Measurements from ENCODE around the gene DMD.

Gene DMD

DNA sequence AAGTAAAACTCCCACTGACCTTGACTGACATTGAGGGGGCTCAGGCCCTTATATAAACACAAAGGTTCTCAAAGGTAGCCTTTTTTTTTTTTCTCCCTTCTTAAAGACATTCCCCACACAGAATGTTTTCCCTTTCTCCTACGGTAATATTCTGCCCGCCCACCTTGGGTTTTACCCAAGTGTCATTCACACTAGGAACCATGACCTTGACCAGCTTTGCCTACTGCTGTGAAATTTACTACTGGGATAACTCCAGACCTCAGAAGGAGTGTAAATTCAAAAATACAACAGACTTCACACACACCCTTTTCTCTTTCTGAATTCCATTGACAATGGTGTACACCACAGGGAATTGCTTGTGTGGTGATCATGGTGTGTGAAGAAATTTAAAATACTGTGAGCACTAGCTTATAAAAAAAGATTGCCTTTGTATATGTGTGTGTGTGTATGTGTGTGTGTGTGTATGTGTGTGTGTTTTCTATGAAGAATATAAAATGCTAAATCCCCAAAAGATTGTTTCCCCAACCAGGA, 1550.0 kb downstream of the DMD start:
- TF ChIP-seq FOXP2 (optimal IDR thresholded peaks at IDR 0.05; ENCODE audit: borderline replicate concordance, extremely low read depth, extremely low read length, insufficient read depth): no peak
- TF ChIP-seq, protein P1, sequence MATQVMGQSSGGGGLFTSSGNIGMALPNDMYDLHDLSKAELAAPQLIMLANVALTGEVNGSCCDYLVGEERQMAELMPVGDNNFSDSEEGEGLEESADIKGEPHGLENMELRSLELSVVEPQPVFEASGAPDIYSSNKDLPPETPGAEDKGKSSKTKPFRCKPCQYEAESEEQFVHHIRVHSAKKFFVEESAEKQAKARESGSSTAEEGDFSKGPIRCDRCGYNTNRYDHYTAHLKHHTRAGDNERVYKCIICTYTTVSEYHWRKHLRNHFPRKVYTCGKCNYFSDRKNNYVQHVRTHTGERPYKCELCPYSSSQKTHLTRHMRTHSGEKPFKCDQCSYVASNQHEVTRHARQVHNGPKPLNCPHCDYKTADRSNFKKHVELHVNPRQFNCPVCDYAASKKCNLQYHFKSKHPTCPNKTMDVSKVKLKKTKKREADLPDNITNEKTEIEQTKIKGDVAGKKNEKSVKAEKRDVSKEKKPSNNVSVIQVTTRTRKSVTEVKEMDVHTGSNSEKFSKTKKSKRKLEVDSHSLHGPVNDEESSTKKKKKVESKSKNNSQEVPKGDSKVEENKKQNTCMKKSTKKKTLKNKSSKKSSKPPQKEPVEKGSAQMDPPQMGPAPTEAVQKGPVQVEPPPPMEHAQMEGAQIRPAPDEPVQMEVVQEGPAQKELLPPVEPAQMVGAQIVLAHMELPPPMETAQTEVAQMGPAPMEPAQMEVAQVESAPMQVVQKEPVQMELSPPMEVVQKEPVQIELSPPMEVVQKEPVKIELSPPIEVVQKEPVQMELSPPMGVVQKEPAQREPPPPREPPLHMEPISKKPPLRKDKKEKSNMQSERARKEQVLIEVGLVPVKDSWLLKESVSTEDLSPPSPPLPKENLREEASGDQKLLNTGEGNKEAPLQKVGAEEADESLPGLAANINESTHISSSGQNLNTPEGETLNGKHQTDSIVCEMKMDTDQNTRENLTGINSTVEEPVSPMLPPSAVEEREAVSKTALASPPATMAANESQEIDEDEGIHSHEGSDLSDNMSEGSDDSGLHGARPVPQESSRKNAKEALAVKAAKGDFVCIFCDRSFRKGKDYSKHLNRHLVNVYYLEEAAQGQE (IDR thresholded peaks at IDR 0.05; ENCODE audit: insufficient read depth in 1 of 2, low read depth in 2 of 2, low read length in 2 of 2): no peak
- TF ChIP-seq POLR2AphosphoS5 (IDR thresholded peaks at IDR 0.05; ENCODE audit: low read depth, low read length): no peak

DNA sequence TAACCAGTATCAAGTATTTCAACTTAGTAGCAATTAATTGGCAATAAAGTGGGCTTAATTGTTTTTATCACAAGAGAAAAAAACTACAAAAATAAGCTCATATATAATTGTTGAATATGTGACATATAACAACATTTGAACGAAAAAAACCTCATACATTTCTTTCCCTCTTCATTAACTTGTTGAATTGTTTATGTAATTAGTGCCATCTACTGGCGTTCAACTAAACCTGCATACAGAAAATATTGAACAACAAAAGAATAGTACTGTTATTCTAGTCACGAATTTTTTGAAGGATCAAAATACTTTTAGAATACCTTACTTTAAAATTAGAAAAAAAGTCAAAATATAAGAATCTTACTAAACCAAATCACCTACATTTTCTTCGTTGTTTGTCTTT, 1553.0 kb downstream of the DMD start:
- no peak for TF ChIP-seq SIN3A (IDR thresholded peaks at IDR 0.05; ENCODE audit: borderline replicate concordance, insufficient read depth, low read length)
- no peak for TF ChIP-seq POLR2AphosphoS5 (IDR thresholded peaks at IDR 0.05; ENCODE audit: low read depth, low read length)
- no peak for TF ChIP-seq TAF1 (IDR thresholded peaks at IDR 0.05; ENCODE audit: borderline replicate concordance, insufficient read depth, low read length)
- TF ChIP-seq, protein P1 (IDR thresholded peaks at IDR 0.05; ENCODE audit: insufficient read depth in 1 of 2, low read depth in 2 of 2, low read length in 2 of 2): no peak
- TF ChIP-seq FOXP2 (optimal IDR thresholded peaks at IDR 0.05; ENCODE audit: borderline replicate concordance, extremely low read depth, extremely low read length, insufficient read depth): no peak

DNA sequence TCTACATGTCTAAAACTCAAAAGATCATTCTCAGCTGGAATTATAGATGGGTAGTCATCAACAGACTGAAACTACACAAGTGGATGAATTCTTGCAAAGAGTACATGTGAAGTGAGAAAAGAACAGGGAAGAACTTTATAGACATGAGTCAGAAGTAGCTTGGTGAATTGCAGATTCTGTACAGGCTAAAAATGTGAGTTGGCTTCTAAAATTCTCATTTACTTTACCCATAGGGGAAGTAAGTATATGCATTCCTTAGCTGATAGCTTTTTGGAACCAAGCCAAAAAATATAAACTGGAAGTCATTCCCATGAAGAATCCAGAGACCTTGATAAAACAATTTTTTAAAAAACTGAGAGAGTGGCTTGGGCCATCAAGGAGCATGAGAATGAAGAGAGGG, 1555.3 kb downstream of the DMD start:
- no peak for TF ChIP-seq POLR2AphosphoS5 (IDR thresholded peaks at IDR 0.05; ENCODE audit: low read depth, low read length)
- TF ChIP-seq FOXP2 (optimal IDR thresholded peaks at IDR 0.05; ENCODE audit: borderline replicate concordance, extremely low read depth, extremely low read length, insufficient read depth): no peak
- no peak for TF ChIP-seq SIN3A (IDR thresholded peaks at IDR 0.05; ENCODE audit: borderline replicate concordance, insufficient read depth, low read length)
- TF ChIP-seq TAF1 (IDR thresholded peaks at IDR 0.05; ENCODE audit: borderline replicate concordance, insufficient read depth, low read length): no peak

DNA sequence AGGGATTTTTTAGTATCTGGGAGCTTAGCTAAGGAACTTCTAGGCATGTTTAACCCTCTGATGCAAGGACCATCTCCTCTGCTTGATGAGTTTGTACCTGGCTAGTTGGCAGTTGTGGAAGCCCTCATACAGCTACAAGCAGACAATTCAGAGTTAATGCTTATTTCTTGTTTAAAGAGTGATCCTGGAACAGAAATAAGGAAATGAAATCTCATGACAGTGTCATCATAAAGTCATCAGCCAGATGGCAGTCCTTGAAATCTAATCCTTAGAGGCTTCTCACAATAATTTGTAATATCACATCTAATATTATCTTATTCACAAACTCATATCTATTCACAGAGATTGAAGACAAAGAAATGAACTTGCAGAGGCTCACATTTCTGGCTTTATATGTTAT, 1557.9 kb downstream of the DMD start:
- TF ChIP-seq POLR2AphosphoS5 (IDR thresholded peaks at IDR 0.05; ENCODE audit: low read depth, low read length) (no peak), FOXP2 (optimal IDR thresholded peaks at IDR 0.05; ENCODE audit: borderline replicate concordance, extremely low read depth, extremely low read length, insufficient read depth) (no peak), SIN3A (IDR thresholded peaks at IDR 0.05; ENCODE audit: borderline replicate concordance, insufficient read depth, low read length) (no peak), TAF1 (IDR thresholded peaks at IDR 0.05; ENCODE audit: borderline replicate concordance, insufficient read depth, low read length) (no peak)
- TF ChIP-seq, protein P1 (IDR thresholded peaks at IDR 0.05; ENCODE audit: insufficient read depth in 1 of 2, low read depth in 2 of 2, low read length in 2 of 2): no peak

DNA sequence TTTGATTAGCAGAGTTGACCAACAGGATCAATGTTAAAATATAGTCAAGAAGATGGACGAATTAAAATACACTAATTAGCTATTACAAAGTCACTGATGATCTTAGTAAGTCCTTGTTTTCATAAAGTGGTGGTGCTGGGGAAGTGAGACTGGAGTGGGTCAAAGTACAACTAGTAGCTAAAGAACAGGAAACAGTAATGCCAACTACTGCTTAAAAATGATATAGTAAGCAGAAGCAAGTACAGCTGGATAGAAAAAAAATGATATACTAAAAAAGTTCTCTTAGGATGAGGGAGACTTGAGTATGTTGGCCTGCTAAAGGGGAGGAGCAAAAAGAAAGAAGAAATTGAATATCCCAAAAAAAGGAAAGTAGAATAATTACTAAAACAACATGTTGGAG, 1558.7 kb downstream of the DMD start:
- TF ChIP-seq POLR2AphosphoS5 (IDR thresholded peaks at IDR 0.05; ENCODE audit: low read depth, low read length): no peak
- TF ChIP-seq, protein P1 (IDR thresholded peaks at IDR 0.05; ENCODE audit: insufficient read depth in 1 of 2, low read depth in 2 of 2, low read length in 2 of 2): no peak
- no peak for TF ChIP-seq FOXP2 (optimal IDR thresholded peaks at IDR 0.05; ENCODE audit: borderline replicate concordance, extremely low read depth, extremely low read length, insufficient read depth)
